Endothelial cell of umbilical vein (primary cell): ENCODE results near the gene SLC12A7. TPM values are rescaled to one million over a fixed set of nuclear protein-coding genes. Genes with fewer than 3 reads are reported as not detected.

Experiments
- BruUV-seq: library from RNA; stranded (reverse); fragments of 400-500 nt; replicated peaks from 2 replicates; lab custom pipeline; 2021; lab: Mats Ljungman, UMichigan
- CTCF ChIA-PET: fragments of 300-600, 350-600 bp; sonication (Branson Sonifier 250); formaldehyde crosslinking; loops from one replicate; lab custom pipeline; 2021; ENCODE audit warnings: antibody characterized with exemption, inconsistent platforms; lab: Charles Lee
- POLR2A ChIA-PET: fragments of 300-600, 350-600 bp; sonication (Branson Sonifier 250); formaldehyde crosslinking; loops from one replicate; lab custom pipeline; 2021; ENCODE audit warnings: antibody characterized with exemption, inconsistent platforms; lab: Charles Lee
- DNase-seq: peaks from one replicate; pipeline ENCODE4 v3.0.0-alpha.2; 2011; ENCODE audit warnings: low read depth, low spot score
- FAIRE-seq: peaks from 2 replicates; lab custom pipeline; 2011; peaks lifted over from hg19 to GRCh38; lab: Jason Lieb, UNC
- H2AFZ ChIP-seq: 2 replicates; pipeline ENCODE4 v1.6.0; 2012; ENCODE audit warnings: low read depth, low read length, control low read depth, inconsistent platforms
- H3K27ac ChIP-seq: 2 replicates; pipeline ENCODE4 v1.5.1; 2011; ENCODE audit warnings: low read depth, mild to moderate bottlenecking, control low read depth, low read length, moderate library complexity; ENCODE audit not compliant: insufficient read depth
- H3K27me3 ChIP-seq, 2 experiments: 2 replicates each; pipeline versions ENCODE4 v1.6.0 to v1.6.1; 2011; ENCODE audit warnings: low read length in 2 of 2, mixed read lengths in 1 of 2; ENCODE audit not compliant: control insufficient read depth in 2 of 2, insufficient read depth in 2 of 2
- H3K36me3 ChIP-seq, 2 experiments: 2 replicates in 1 of 2; 3 replicates in 1 of 2; pipeline ENCODE4 v1.5.1; 2011; ENCODE audit warnings: low read length in 2 of 2, mild to moderate bottlenecking in 1 of 2, moderate library complexity in 1 of 2; ENCODE audit not compliant: control insufficient read depth in 2 of 2, insufficient read depth in 2 of 2; ENCODE audit errors: extremely low read depth in 1 of 2
- H3K4me1 ChIP-seq: 3 replicates; pipeline ENCODE4 v1.5.1; 2011; ENCODE audit warnings: mild to moderate bottlenecking, low read length; ENCODE audit not compliant: control insufficient read depth, insufficient read depth; ENCODE audit errors: extremely low read depth
- H3K4me2 ChIP-seq: 2 replicates; pipeline ENCODE4 v1.6.1; 2011; ENCODE audit warnings: low read length, control low read depth, mixed read lengths; ENCODE audit not compliant: insufficient read depth
- H3K4me3 ChIP-seq, 3 experiments: fragments of 200-600 bp in 1 of 3; sonication (generic), shearing (Covaris generic) in 1 of 3; replicated peaks in 1 of 3; 2 replicates each; pipeline ENCODE4 v1.5.1; 2011 to 2016; ENCODE audit warnings: control low read depth in 3 of 3, low read length in 3 of 3, mild to moderate bottlenecking in 2 of 3, inconsistent platforms in 1 of 3, low read depth in 1 of 3, moderate library complexity in 1 of 3; ENCODE audit not compliant: insufficient read depth in 1 of 3
- H3K79me2 ChIP-seq: 2 replicates; pipeline ENCODE4 v1.6.0; 2012; ENCODE audit warnings: low read length, inconsistent platforms; ENCODE audit not compliant: control insufficient read depth, insufficient read depth
- H3K9ac ChIP-seq: replicated peaks from 2 replicates; pipeline ENCODE3; 2011; ENCODE audit warnings: low read length, control low read depth; ENCODE audit not compliant: insufficient read depth; ENCODE audit errors: extremely low read depth
- H3K9me1 ChIP-seq: replicated peaks from 3 replicates; pipeline ENCODE4 v1.6.0; 2011; ENCODE audit warnings: mild to moderate bottlenecking, low read length; ENCODE audit not compliant: control insufficient read depth, insufficient read depth; ENCODE audit errors: extremely low read depth
- H3K9me3 ChIP-seq: replicated peaks from 2 replicates; pipeline ENCODE4 v1.5.1; 2012; ENCODE audit warnings: low read length, inconsistent platforms; ENCODE audit not compliant: control insufficient read depth, insufficient read depth
- H4K20me1 ChIP-seq: replicated peaks from 2 replicates; pipeline ENCODE3; 2011; ENCODE audit warnings: mild to moderate bottlenecking, low read length; ENCODE audit not compliant: control insufficient read depth, insufficient read depth; ENCODE audit errors: extremely low read depth
- EZH2 ChIP-seq: IDR thresholded peaks from 2 replicates; pipeline ENCODE4 v1.6.1; 2012; ENCODE audit warnings: borderline replicate concordance, low read depth, mild to moderate bottlenecking, moderate library complexity, low read length, inconsistent platforms; ENCODE audit not compliant: severe bottlenecking
- JUN ChIP-seq: IDR thresholded peaks from 2 replicates; pipeline ENCODE4 v1.6.1; 2011; ENCODE audit warnings: borderline replicate concordance, low read depth; ENCODE audit not compliant: insufficient read length, insufficient read depth
- MAX ChIP-seq: IDR thresholded peaks from 2 replicates; pipeline ENCODE4 v1.6.1; 2011; ENCODE audit not compliant: insufficient read depth, insufficient read length
- POLR2AphosphoS5 ChIP-seq: IDR thresholded peaks from 2 replicates; pipeline ENCODE4 v1.6.1; 2012; ENCODE audit warnings: low read depth, mild to moderate bottlenecking, control low read depth, low read length, moderate library complexity; ENCODE audit not compliant: insufficient read depth
- dilution Hi-C: fragments of 300-500 bp; cut with MboI; formaldehyde crosslinking; loops from one replicate; pipeline ENCODE4 v1.15.0; 2019; ENCODE audit warnings: low sequenced_read_pairs; ENCODE audit not compliant: extremely low pct_ligation_motif_present
- intact Hi-C: fragments of 100-400 bp; cut with micrococcal nuclease; formaldehyde crosslinking; loops from one replicate; pipeline ENCODE4 v1.10.0; 2022
- polyA plus RNA-seq, 4 experiments: library from polyadenylated mRNA; depleted of rRNA in 3 of 4; stranded (reverse) in 3 of 4; unstranded in 1 of 4; fragments of >200 nt; gene quantifications; 2 replicates each; pipeline versions ENCODE4 v1.2.1 to v1.2.3, GENCODE V29; 2011 to 2012; ENCODE audit warnings: missing spikeins in 1 of 4
- total RNA-seq: library from RNA; stranded (reverse); gene quantifications from 2 replicates; pipeline ENCODE4 v1.2.3, GENCODE V29; 2021

The SLC12A7 gene
- total and polyA plus RNA-seq, 2 donors (not counting 3 experiments of a cell fraction or from before 2014, with no cell fraction given) = 16.4 to 38.8 TPM

GRCh38 chr5:1133108-1133507 lies 21.2 kb upstream of the SLC12A7 start:
- no peak overlapping the region for H3K4me2 ChIP-seq
- H3K9me1 ChIP-seq = no peaks in the 10 kb centered on the region
- H3K4me1 ChIP-seq = no peaks in the 10 kb centered on the region
- no peak for FAIRE-seq
- H3K27me3 ChIP-seq = no peaks in the 10 kb centered on the region
- ChIA-PET CTCF (interaction anchor here (1.3 to 1.5 kb wide), 2 partner anchors 28 to 143 kb away, joined by 3 read pairs; no protein-coding TSS in a partner anchor), POLR2A (no interaction called here)
- dilution Hi-C loops (no loop called here), intact Hi-C loops (no loop called here)
- no peaks in the 10 kb centered on the region for H3K9me3 ChIP-seq
- H3K4me3 ChIP-seq = no peak overlapping the region
- H3K36me3 ChIP-seq = no peaks in the 10 kb centered on the region
- no peak overlapping the region for H3K27ac ChIP-seq
- no peak overlapping the region for H3K9ac ChIP-seq
- H2AFZ ChIP-seq = no peak overlapping the region
- no peaks in the 10 kb centered on the region for H4K20me1 ChIP-seq
- no peaks in the 10 kb centered on the region for H3K79me2 ChIP-seq
- DNase-seq = no peak
- TF ChIP-seq MAX = no peak
- no peak for TF ChIP-seq POLR2AphosphoS5
- no TSS peak for BruUV-seq

GRCh38 chr5:1132570-1132969 lies 20.7 kb upstream of the SLC12A7 start:
- no peak overlapping the region for H2AFZ ChIP-seq
- H3K27ac ChIP-seq = no peak overlapping the region
- no peaks in the 10 kb centered on the region for H3K9me3 ChIP-seq
- dilution Hi-C loops = no loop called here
- CTCF ChIA-PET = interaction anchor here (0.9 kb wide), 1 partner anchor 9 kb away, joined by 3 read pairs; no protein-coding TSS in a partner anchor
- TF ChIP-seq EZH2 (no peak), JUN (no peak)
- H3K4me3 ChIP-seq = no peak overlapping the region
- H3K4me2 ChIP-seq = no peak overlapping the region
- no peak overlapping the region for H3K9ac ChIP-seq
- BruUV-seq = no TSS peak
- H3K79me2 ChIP-seq = no peaks in the 10 kb centered on the region
- H3K27me3 ChIP-seq = no peaks in the 10 kb centered on the region
- no peaks in the 10 kb centered on the region for H4K20me1 ChIP-seq
- POLR2A ChIA-PET = no interaction called here
- no peak for DNase-seq
- intact Hi-C loops = no loop called here
- FAIRE-seq = no peak
- no peaks in the 10 kb centered on the region for H3K4me1 ChIP-seq
- no peaks in the 10 kb centered on the region for H3K9me1 ChIP-seq
- H3K36me3 ChIP-seq = no peaks in the 10 kb centered on the region
